ENCODE data around the gene MTG1.

- TF ChIP-seq CTCF (IDR thresholded peaks at IDR 0.05) (no peak), POLR2A (IDR thresholded peaks at IDR 0.05) (no peak)
Observed at GRCh38 chr10:133368153-133368552, 25.8 kb upstream of the MTG1 start.
